ENCODE measurements around the gene ATOX1.
A peak's percentile ranks its signal among the peaks of the same experiment; 100 is the strongest.

The ATOX1 gene

GRCh38 chr5:151764801-151765200, 6.4 kb upstream of the ATOX1 start:
- H3K36me3 Mint-ChIP-seq (ENCODE audit: low read depth), result no peaks in the 10 kb centered on the region

GRCh38 chr5:151758141-151758429, 346 bp downstream of the ATOX1 start:
- TF ChIP-seq CTCF (IDR thresholded peaks at IDR 0.05), result no peak
- peak; percentile 39 for DNase-seq
- Mint-ChIP-seq H3K36me3 (ENCODE audit: low read depth) (peaks cover 7% of the 10 kb centered on the region), H3K9me3 (no peaks in the 10 kb centered on the region), H3K27ac (peak overlapping the region; percentile 79), H3K4me1 (peaks cover 67% of the 10 kb centered on the region), H3K27me3 (ENCODE audit: low read depth, poor library complexity) (peaks cover 3% of the 10 kb centered on the region), H3K4me3 (peak overlapping the region; percentile 90)

More at GRCh38 chr5:151764801-151765200, 6.4 kb upstream of the ATOX1 start:
- Mint-ChIP-seq H3K4me3 (no peak overlapping the region), H3K27me3 (ENCODE audit: low read depth, poor library complexity) (no peaks in the 10 kb centered on the region), H3K4me1 (peaks cover 19% of the 10 kb centered on the region), H3K9me3 (no peaks in the 10 kb centered on the region), H3K27ac (no peak overlapping the region)
- DNase-seq, result no peak
- TF ChIP-seq CTCF (IDR thresholded peaks at IDR 0.05), result no peak

- peaks cover 3% of the 10 kb centered on the region for H3K27me3 Mint-ChIP-seq (ENCODE audit: low read depth, poor library complexity)
- H3K4me3 Mint-ChIP-seq, result peak overlapping the region; percentile 90
- no peak for TF ChIP-seq CTCF (IDR thresholded peaks at IDR 0.05)
- H3K9me3 Mint-ChIP-seq, result no peaks in the 10 kb centered on the region
- no peak for DNase-seq
- peaks cover 13% of the 10 kb centered on the region for H3K36me3 Mint-ChIP-seq (ENCODE audit: low read depth)
- peaks cover 62% of the 10 kb centered on the region for H3K4me1 Mint-ChIP-seq
- no peak overlapping the region for H3K27ac Mint-ChIP-seq
Observed at GRCh38 chr5:151757233-151758140, 944 bp downstream of the ATOX1 start.

GRCh38 chr5:151755383-151755782, 3.0 kb downstream of the ATOX1 start:
- peaks cover 3% of the 10 kb centered on the region for H3K27me3 Mint-ChIP-seq (ENCODE audit: low read depth, poor library complexity)
- H3K27ac Mint-ChIP-seq, result peak overlapping the region; percentile 96
- H3K36me3 Mint-ChIP-seq (ENCODE audit: low read depth), result peaks cover 21% of the 10 kb centered on the region
- TF ChIP-seq CTCF (IDR thresholded peaks at IDR 0.05), result no peak
- no peak for DNase-seq
- H3K9me3 Mint-ChIP-seq, result no peaks in the 10 kb centered on the region
- peak overlapping the region; percentile 66 for H3K4me3 Mint-ChIP-seq
- peaks cover 57% of the 10 kb centered on the region for H3K4me1 Mint-ChIP-seq

GRCh38 chr5:151751593-151751992, 6.8 kb downstream of the ATOX1 start:
- no peak for TF ChIP-seq CTCF (IDR thresholded peaks at IDR 0.05)
- H3K9me3 Mint-ChIP-seq, result no peaks in the 10 kb centered on the region
- H3K27ac Mint-ChIP-seq, result no peak overlapping the region
- DNase-seq, result no peak
- peaks cover 27% of the 10 kb centered on the region for H3K4me1 Mint-ChIP-seq
- H3K4me3 Mint-ChIP-seq, result no peak overlapping the region
- H3K36me3 Mint-ChIP-seq (ENCODE audit: low read depth), result peaks cover 21% of the 10 kb centered on the region
- peaks cover 3% of the 10 kb centered on the region for H3K27me3 Mint-ChIP-seq (ENCODE audit: low read depth, poor library complexity)

- Mint-ChIP-seq H3K27ac (no peak overlapping the region), H3K36me3 (ENCODE audit: low read depth) (peaks cover 21% of the 10 kb centered on the region), H3K4me3 (no peak overlapping the region), H3K4me1 (peaks cover 22% of the 10 kb centered on the region), H3K9me3 (no peaks in the 10 kb centered on the region), H3K27me3 (ENCODE audit: low read depth, poor library complexity) (peaks cover 3% of the 10 kb centered on the region)
- no peak for TF ChIP-seq CTCF (IDR thresholded peaks at IDR 0.05)
- no peak for DNase-seq
Observed at GRCh38 chr5:151751091-151751490, 7.3 kb downstream of the ATOX1 start.

Measured in nephron progenitor cell (in vitro differentiated cells).